Keratinocyte (primary cell): ENCODE results near the gene FARP2. TPM values are rescaled to one million over a fixed set of nuclear protein-coding genes. Genes with fewer than 3 reads are reported as not detected.
"Not testable (repeated sequence)": the region's sequence is repeated elsewhere in the genome, so short reads cannot be mapped to it uniquely, and the experiment has no call there.

Source experiments
- DNase-seq: peaks from one replicate; pipeline ENCODE4 v3.0.0-alpha.2; 2011; ENCODE audit warnings: low read depth, missing footprints, low spot score
- FAIRE-seq: peaks from 2 replicates; lab custom pipeline; 2011; peaks lifted over from hg19 to GRCh38; lab: Jason Lieb, UNC
- H2AFZ ChIP-seq: 2 replicates; pipeline ENCODE4 v1.6.0; 2012; ENCODE audit warnings: low read length, control low read depth, inconsistent platforms; ENCODE audit not compliant: control insufficient read depth
- H3K27ac ChIP-seq: 2 replicates; pipeline ENCODE4 v1.5.1; 2011; ENCODE audit warnings: low read length; ENCODE audit not compliant: control insufficient read depth, insufficient read depth
- H3K27me3 ChIP-seq: 3 replicates; pipeline ENCODE4 v1.6.0; 2011; ENCODE audit warnings: low read length; ENCODE audit not compliant: control insufficient read depth, insufficient read depth; ENCODE audit errors: extremely low read depth
- H3K36me3 ChIP-seq, 2 experiments: 2 replicates in 1 of 2; 3 replicates in 1 of 2; pipeline ENCODE4 v1.5.1; 2011; ENCODE audit warnings: low read length in 2 of 2, mild to moderate bottlenecking in 1 of 2; ENCODE audit not compliant: control insufficient read depth in 2 of 2, insufficient read depth in 2 of 2; ENCODE audit errors: extremely low read depth in 1 of 2
- H3K4me1 ChIP-seq: 3 replicates; pipeline ENCODE4 v1.5.1; 2011; ENCODE audit warnings: low read length; ENCODE audit not compliant: control insufficient read depth, insufficient read depth; ENCODE audit errors: extremely low read depth
- H3K4me2 ChIP-seq: 3 replicates; pipeline ENCODE4 v1.6.0; 2011; ENCODE audit warnings: low read depth, low read length; ENCODE audit not compliant: control insufficient read depth, insufficient read depth; ENCODE audit errors: extremely low read depth
- H3K4me3 ChIP-seq, 3 experiments: fragments of 200-600 bp in 1 of 3; sonication (generic) in 1 of 3; 2 replicates in 2 of 3; 3 replicates in 1 of 3; pipeline ENCODE4 v1.5.1; 2011 to 2016; ENCODE audit warnings: low read length in 3 of 3, mild to moderate bottlenecking in 3 of 3, control low read depth in 2 of 3, inconsistent platforms in 1 of 3, low read depth in 1 of 3, mixed read lengths in 1 of 3, mixed run types in 1 of 3, moderate library complexity in 1 of 3; ENCODE audit not compliant: control insufficient read depth in 2 of 3, insufficient read depth in 2 of 3; ENCODE audit errors: extremely low read depth in 1 of 3
- H3K79me2 ChIP-seq: 2 replicates; pipeline ENCODE4 v1.6.0; 2012; ENCODE audit warnings: low read length; ENCODE audit not compliant: control insufficient read depth, insufficient read depth
- H3K9ac ChIP-seq: 3 replicates; pipeline ENCODE4 v1.6.0; 2011; ENCODE audit warnings: low read length; ENCODE audit not compliant: control insufficient read depth, insufficient read depth; ENCODE audit errors: extremely low read depth
- H3K9me1 ChIP-seq: 3 replicates; pipeline ENCODE4 v1.6.0; 2011; ENCODE audit warnings: low read length; ENCODE audit not compliant: control insufficient read depth, insufficient read depth; ENCODE audit errors: extremely low read depth
- H3K9me3 ChIP-seq: 2 replicates; pipeline ENCODE4 v1.5.1; 2012; ENCODE audit warnings: low read depth, low read length; ENCODE audit not compliant: control insufficient read depth
- H4K20me1 ChIP-seq: 3 replicates; pipeline ENCODE4 v1.6.0; 2011; ENCODE audit warnings: low read length; ENCODE audit not compliant: control insufficient read depth, insufficient read depth; ENCODE audit errors: extremely low read depth
- EZH2 ChIP-seq: IDR thresholded peaks from one replicate; pipeline ENCODE4 v1.6.1; 2012; ENCODE audit warnings: inconsistent platforms, mild to moderate bottlenecking, low read length, moderate library complexity
- dilution Hi-C: fragments of 300-500 bp; cut with MboI; formaldehyde crosslinking; loops from one replicate; pipeline ENCODE4 v1.7.0; 2020; ENCODE audit warnings: low sequenced_read_pairs; ENCODE audit not compliant: extremely low pct_ligation_motif_present
- polyA plus RNA-seq, 5 experiments: library from polyadenylated mRNA; depleted of rRNA in 3 of 5; stranded (reverse) in 3 of 5; stranded (forward) in 1 of 5; unstranded in 1 of 5; fragments of >200 nt; gene quantifications; 1 replicate in 1 of 5; 2 replicates in 3 of 5; 3 replicates in 1 of 5; pipeline versions ENCODE4 v1.2.1 to v1.2.3, GENCODE V29; 2011 to 2012; ENCODE audit warnings: missing spikeins in 2 of 5, low read depth in 1 of 5, low replicate concordance in 1 of 5
- TF ChIP-seq, protein P1 (sequence below), 3 experiments: IDR thresholded peaks in 1 of 3; conservative IDR thresholded peaks in 1 of 3; optimal IDR thresholded peaks in 1 of 3; 2 replicates in 2 of 3; 3 replicates in 1 of 3; pipeline versions ENCODE3 to v1.5.1; 2011; ENCODE audit warnings: low read length in 3 of 3, mild to moderate bottlenecking in 3 of 3, moderate library complexity in 2 of 3, control low read depth in 1 of 3, inconsistent platforms in 1 of 3; ENCODE audit not compliant: insufficient read depth in 2 of 3; ENCODE audit errors: extremely low read depth in 1 of 3

The FARP2 gene
- polyA plus RNA-seq, 1 donor (not counting 4 experiments of a cell fraction or from before 2014, with no cell fraction given) = 39.3 TPM

DNA sequence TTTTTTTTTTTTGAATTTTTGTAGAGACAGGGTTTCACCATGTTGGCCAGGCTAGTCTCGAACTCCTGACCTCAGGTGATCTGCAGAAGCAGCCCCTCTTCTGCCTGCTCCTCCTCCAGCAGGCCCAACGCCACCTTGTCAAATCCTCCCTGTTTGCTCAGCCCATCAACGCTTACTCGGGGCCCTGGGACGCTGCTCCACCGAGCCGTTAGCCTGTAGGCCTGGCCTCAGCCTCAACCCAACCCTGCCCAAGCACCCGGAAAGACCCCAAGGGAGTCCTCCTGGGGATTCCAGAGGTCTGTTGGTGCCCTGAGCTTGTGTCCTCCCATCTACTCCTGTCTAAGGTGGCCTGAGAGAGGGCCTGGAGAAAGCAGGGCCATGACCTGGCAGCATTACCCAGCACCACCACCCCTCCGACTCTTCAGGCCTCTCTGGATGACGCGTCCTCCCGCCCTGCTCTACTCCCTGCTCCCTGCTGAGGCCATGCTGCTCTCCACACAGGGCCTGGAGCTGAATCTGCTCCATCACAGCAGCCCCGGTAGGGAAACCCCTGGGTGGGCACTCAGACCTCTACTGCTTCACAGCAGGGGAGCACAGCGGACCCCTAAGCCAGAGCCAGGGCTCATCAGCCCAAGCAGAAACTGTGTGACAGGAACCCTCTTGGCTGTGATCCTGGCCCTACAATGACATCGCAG lies 149.1 kb downstream of the FARP2 start:
- Histone ChIP-seq H4K20me1 (peaks cover 24% of the 10 kb centered on the region), H3K4me2 (no peak overlapping the region), H2AFZ (no peak overlapping the region), H3K9me3 (no peaks in the 10 kb centered on the region), H3K36me3 (peaks cover 3 to 20% of the 10 kb centered on the region in 2 experiments), H3K4me3 (no peak overlapping the region), H3K27me3 (no peaks in the 10 kb centered on the region), H3K9me1 (no peaks in the 10 kb centered on the region), H3K4me1 (peaks cover 13% of the 10 kb centered on the region), H3K27ac (no peak overlapping the region), H3K79me2 (peaks cover 61% of the 10 kb centered on the region), H3K9ac (no peak overlapping the region)
- DNase-seq (no peak), FAIRE-seq (no peak)
- TF ChIP-seq, protein P1, sequence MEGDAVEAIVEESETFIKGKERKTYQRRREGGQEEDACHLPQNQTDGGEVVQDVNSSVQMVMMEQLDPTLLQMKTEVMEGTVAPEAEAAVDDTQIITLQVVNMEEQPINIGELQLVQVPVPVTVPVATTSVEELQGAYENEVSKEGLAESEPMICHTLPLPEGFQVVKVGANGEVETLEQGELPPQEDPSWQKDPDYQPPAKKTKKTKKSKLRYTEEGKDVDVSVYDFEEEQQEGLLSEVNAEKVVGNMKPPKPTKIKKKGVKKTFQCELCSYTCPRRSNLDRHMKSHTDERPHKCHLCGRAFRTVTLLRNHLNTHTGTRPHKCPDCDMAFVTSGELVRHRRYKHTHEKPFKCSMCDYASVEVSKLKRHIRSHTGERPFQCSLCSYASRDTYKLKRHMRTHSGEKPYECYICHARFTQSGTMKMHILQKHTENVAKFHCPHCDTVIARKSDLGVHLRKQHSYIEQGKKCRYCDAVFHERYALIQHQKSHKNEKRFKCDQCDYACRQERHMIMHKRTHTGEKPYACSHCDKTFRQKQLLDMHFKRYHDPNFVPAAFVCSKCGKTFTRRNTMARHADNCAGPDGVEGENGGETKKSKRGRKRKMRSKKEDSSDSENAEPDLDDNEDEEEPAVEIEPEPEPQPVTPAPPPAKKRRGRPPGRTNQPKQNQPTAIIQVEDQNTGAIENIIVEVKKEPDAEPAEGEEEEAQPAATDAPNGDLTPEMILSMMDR (optimal IDR thresholded peaks at IDR 0.05 in 1 of 3, IDR thresholded peaks at IDR 0.05 in 1 of 3, conservative IDR thresholded peaks at IDR 0.05 in 1 of 3; ENCODE audit: extremely low read depth in 1 of 3, insufficient read depth in 2 of 3, low read length in 3 of 3) = no peak
- TF ChIP-seq EZH2 = no peak
- dilution Hi-C loops = no loop called here

DNA sequence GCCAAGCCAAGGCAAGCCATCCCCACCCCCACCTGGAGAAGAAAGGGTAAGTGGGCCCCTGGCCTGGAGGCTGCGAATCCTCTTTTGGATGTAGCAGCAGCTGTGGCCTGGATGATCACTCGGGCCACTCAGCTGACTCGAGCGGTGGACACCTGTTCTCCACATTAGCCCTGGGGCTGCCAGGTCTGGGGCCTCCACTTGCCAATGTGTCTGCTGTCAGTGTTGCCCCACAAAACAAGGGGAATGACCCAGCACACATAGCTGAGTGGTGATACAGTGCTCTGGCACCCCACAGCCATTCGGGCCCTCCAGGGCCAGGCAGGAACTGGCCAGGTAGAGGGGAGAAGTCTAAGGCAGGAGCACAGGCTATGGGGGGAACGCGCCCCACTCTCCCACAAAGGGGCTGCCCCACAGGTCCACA lies 149.7 kb downstream of the FARP2 start:
- peaks cover 21% of the 10 kb centered on the region for H4K20me1 ChIP-seq

DNA sequence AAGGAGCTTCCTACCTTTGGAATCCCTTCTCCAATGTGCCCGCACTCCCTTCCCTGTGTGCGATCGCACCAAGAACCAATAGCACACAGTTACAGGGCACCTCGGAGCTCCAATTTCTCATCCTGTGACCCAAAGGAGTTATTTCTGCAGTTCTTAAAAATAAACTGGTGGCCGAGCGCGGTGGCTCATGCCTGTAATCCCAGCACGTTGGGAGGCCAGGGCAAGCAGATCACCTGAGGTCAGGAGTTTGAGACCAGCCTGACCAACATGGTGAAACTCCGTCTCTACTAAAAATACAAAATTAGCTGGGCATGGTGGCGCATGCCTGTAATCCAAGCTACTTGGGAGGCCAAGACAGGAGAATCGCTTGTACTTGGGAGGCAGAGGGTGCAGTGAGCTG lies 150.2 kb downstream of the FARP2 start:
- dilution Hi-C loops, FAIRE-seq, H3K9me1 ChIP-seq, H3K9ac ChIP-seq, H3K27ac ChIP-seq, H3K9me3 ChIP-seq, H3K4me3 ChIP-seq, H3K27me3 ChIP-seq, H2AFZ ChIP-seq, DNase-seq: not testable (repeated sequence)
- H3K4me2 ChIP-seq = peak overlapping the region; percentile 89
- H3K36me3 ChIP-seq = peaks cover under 1 to 15% of the 10 kb centered on the region in 2 experiments
- H4K20me1 ChIP-seq = peaks cover 21% of the 10 kb centered on the region
- peaks cover 55% of the 10 kb centered on the region for H3K79me2 ChIP-seq
- H3K4me1 ChIP-seq = peaks cover 13% of the 10 kb centered on the region

More for the DNA sequence above, 149.7 kb downstream of the FARP2 start:
- Histone ChIP-seq H3K4me2 (no peak overlapping the region), H3K4me1 (peaks cover 13% of the 10 kb centered on the region), H3K9me1 (no peaks in the 10 kb centered on the region), H2AFZ (no peak overlapping the region), H3K4me3 (no peak overlapping the region), H3K36me3 (peaks cover 3 to 17% of the 10 kb centered on the region in 2 experiments), H3K9me3 (no peaks in the 10 kb centered on the region), H3K79me2 (peaks cover 58% of the 10 kb centered on the region), H3K27ac (no peak overlapping the region), H3K9ac (no peak overlapping the region), H3K27me3 (no peaks in the 10 kb centered on the region)
- FAIRE-seq (no peak), DNase-seq (no peak)
- dilution Hi-C loops = no loop called here
- TF ChIP-seq, protein P1 (optimal IDR thresholded peaks at IDR 0.05 in 1 of 3, IDR thresholded peaks at IDR 0.05 in 1 of 3, conservative IDR thresholded peaks at IDR 0.05 in 1 of 3; ENCODE audit: extremely low read depth in 1 of 3, insufficient read depth in 2 of 3, low read length in 3 of 3) = no peak
- TF ChIP-seq EZH2 = no peak
